GM13976 (cell line): ENCODE measurements around the gene RETREG2.

ENCODE experiments used
- DNase-seq: peaks from one replicate; pipeline ENCODE4 v3.0.0; 2012; ENCODE audit warnings: low spot score
- in situ Hi-C: fragments of 300-500 bp; cut with MboI; formaldehyde crosslinking; loops from one replicate; pipeline ENCODE4 v1.12.0; 2022; ENCODE audit warnings: low sequenced_read_pairs, mixed read lengths, inconsistent platforms; ENCODE audit not compliant: unreplicated experiment
- TF ChIP-seq, protein P1 (sequence below): IDR thresholded peaks from 2 replicates; pipeline ENCODE4 v1.5.1; 2012; ENCODE audit warnings: borderline replicate concordance, mild to moderate bottlenecking; ENCODE audit not compliant: insufficient read depth; ENCODE audit errors: extremely low read depth, missing control alignments, control extremely low read depth

RETREG2 gene

DNA sequence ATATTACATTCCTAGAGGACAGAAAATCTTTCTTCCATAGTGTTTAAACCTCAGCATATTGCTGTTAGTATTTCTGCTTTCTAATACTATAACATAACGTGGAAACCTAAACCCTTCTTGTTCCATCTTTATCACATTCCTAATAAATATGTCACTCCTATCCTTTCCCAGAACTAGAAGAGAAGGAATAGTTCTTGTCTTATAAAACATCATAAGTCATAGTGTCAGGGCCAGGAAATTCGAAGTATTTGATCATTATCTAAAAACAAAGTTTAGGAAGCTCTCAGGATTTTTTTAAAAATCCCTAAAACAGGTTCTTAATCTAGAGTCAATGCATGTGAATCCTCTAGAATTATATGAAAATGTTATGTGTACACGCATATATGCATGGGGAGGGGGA is 19.5 kb upstream of the RETREG2 start:
- DNase-seq, result no peak
- in situ Hi-C loops, result loop anchor here (25.0 kb wide), 1 partner anchor 129 kb away; the partner anchor contains the start of gene DNAJB2
- TF ChIP-seq, protein P1, sequence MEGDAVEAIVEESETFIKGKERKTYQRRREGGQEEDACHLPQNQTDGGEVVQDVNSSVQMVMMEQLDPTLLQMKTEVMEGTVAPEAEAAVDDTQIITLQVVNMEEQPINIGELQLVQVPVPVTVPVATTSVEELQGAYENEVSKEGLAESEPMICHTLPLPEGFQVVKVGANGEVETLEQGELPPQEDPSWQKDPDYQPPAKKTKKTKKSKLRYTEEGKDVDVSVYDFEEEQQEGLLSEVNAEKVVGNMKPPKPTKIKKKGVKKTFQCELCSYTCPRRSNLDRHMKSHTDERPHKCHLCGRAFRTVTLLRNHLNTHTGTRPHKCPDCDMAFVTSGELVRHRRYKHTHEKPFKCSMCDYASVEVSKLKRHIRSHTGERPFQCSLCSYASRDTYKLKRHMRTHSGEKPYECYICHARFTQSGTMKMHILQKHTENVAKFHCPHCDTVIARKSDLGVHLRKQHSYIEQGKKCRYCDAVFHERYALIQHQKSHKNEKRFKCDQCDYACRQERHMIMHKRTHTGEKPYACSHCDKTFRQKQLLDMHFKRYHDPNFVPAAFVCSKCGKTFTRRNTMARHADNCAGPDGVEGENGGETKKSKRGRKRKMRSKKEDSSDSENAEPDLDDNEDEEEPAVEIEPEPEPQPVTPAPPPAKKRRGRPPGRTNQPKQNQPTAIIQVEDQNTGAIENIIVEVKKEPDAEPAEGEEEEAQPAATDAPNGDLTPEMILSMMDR, result no peak

DNA sequence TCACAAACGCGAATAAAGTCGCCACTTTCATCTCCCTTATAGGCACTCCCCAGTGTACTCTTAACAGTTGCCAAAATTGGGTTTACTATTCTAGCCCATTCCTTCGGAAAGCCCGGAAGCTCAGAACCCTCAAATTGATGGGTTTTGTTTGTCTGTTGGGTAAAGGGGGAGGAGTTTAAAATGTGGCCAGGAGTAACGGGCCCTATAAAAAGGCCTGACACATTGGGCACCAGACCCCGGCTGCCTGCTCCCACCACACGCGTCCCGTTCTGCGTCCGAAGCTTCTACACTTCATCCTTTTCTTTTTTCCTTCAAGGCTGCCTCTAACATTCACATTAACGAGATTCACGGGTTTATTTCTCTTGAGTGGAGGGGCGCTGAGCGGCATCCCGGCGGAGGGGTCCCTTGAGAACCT is 18.3 kb upstream of the RETREG2 start:
- in situ Hi-C loops, result loop anchor here (25.0 kb wide), 1 partner anchor 128 kb away; the partner anchor contains the start of gene DNAJB2
- TF ChIP-seq, protein P1, result no peak
- no peak for DNase-seq

DNA sequence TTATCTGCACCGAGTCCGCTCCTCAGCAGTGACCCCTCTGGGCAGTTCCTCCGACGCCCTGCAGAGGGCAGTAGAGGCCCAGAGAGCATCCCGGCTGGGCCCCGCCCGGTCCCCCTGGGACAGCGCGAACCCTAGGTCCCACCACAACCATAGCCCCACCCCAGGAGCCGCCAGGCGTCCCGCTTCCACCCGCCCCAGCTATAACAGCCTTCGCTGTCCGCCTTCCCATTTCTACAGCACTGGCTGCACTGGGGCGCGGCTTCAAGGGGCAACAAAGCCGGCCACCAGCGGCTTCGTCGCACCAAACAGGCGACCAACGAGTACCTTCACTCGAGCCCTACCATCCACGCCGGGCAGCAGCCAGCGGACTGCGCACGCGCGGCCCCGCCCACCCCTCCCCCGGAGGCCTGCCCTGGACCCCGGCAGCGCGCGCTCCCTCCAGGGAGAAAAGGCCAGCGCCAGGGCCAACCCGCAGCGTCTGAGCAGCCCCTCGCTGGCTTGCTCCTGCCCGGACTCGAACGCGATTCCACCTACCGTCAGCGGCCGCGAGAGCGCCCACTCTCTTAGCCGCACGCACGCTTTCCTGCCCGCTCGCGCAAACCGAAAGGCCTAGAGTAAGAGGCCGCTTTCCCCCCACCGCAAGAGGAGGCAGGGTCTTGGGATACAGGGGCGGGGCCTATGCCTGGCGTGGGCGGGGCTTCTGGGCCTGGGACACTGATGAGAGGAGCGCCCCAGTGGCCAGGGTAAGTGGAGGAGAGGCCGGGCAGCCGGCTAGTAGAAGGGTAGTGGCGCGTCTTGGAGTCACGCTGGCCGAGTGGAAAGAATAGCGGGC is 17.7 kb upstream of the RETREG2 start, which contains the start of gene NHEJ1:
Gene NHEJ1, minus strand, starts transcription at position 630 of the 832 bp plus-strand sequence. CDS start 2,453 bp downstream, outside the sequence.
- TF ChIP-seq, protein P1, result peak; percentile 92
- in situ Hi-C loops, result loop anchor here (25.0 kb wide), 1 partner anchor 127 kb away; the partner anchor contains the start of gene DNAJB2

DNA sequence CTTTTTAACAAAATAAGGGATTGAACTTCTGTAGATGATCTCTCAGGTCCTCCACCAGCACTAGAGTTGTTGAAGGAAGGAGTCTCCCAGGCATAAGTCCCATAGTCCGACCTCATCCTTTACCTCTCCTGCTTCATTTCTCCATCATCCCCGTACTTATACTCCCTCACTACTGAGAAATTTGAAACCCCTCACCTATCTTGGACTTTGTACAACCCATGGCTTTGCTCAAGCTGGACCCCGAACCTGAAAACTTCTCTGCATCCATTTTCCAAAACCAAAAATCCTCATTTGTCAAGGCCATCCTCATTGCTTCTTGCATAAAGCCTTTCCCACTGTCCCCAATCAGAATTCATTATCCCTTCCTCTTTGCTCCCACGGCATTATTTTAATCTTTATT is 17.0 kb upstream of the RETREG2 start:
- no peak for DNase-seq
- in situ Hi-C loops, result loop anchor here (25.0 kb wide), 1 partner anchor 126 kb away; the partner anchor contains the start of gene DNAJB2
- TF ChIP-seq, protein P1, result no peak

More for the DNA sequence above, 17.7 kb upstream of the RETREG2 start, which contains the start of gene NHEJ1:
- peak; percentile 98 for DNase-seq

DNA sequence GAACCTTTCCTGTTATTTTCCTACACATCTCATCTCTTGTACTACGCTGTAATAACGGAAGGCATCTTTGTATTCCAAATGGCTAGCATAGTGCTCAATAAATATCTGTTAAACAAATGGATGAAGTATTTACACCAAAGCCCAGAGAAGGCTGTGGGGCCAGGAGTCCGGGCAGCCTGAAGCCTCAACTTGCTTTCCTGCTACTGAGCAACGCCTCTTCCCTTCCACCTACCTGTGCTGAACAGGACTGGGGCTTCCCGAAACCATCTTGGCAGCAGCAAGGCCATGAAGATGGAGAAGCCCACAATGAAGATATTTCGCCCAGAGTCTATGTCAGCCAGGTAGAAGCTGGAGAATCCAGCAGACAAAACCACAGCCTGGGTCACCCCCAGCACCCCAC is 14.9 kb upstream of the RETREG2 start:
- in situ Hi-C loops, result loop anchor here (25.0 kb wide), 1 partner anchor 124 kb away; the partner anchor contains the start of gene DNAJB2
- DNase-seq, result no peak
- TF ChIP-seq, protein P1, result no peak

DNA sequence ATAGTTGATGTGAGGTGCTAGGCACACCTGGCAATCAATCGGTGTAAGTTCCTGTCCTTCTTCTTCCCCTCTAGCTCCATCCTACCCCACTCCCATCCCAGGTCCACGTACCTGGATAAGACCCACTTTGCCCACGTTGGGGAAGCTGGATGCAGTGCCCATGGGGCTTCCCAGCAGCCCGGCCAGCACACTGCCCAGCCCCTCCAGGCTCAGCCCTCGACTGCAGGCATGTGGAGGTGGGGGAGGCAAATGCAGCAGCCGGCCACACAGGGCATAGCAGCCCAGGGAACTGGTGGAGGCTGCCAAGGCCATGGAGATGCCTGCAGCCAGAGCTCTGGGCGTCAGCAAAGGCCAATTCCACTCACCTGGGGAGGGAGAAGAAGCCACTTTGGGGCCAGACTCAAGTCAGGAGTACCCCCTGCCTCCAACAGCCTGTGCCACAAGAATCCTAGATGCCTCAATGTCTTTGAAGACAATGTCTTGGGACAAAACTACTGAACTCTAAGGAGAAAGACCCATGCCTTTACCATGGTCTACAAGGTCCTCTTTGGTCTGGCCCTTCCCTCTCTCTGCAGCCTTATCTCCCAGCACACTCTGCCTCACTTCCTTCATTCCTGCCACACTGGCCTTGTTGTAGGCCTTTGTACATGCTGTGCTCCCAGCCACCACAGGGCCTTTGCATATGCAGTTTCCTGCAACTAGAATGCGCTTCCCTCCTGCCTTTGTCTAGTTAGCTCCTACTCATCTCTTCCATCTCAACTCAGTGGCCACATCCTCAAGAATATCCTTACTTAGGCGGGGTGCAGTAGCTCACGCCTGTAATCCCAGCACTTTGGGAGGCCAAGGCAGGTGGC is 12.8 kb upstream of the RETREG2 start:
- no peak for DNase-seq
- in situ Hi-C loops, result loop anchor here (25.0 kb wide), 1 partner anchor 122 kb away; the partner anchor contains the start of gene DNAJB2
- TF ChIP-seq, protein P1, result no peak
